GM19025 (cell line): Measurements from ENCODE around the gene VDAC2.

Experiments
- ATAC-seq: cut with Tn5 transposase; IDR thresholded peaks from one replicate; pipeline ENCODE4 v1.9.1; 2021; ENCODE audit warnings: mild to moderate bottlenecking, low read depth, moderate library complexity; ENCODE audit not compliant: unreplicated experiment

VDAC2 gene

DNA sequence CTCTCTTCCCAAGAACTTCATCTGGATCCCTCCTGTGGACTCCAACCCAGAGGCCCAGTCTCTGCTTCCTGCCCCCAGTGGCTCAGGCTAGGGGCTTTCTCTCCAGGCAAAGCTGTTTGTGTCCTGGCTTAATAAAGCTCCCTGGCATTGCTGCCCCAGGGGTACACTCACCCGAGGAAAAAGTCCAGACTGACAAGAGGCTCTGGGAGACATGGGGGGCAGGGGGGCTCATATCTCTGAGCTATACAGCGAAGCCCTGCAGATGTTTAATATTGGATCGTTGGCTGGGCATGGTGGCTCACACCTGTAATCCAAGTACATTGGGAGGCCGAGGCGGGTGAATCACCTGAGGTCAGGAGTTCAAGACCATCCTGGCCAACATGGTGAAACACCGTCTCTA, 35.9 kb downstream of the VDAC2 start:
- ATAC-seq, result no peak

- ATAC-seq, result no peak
These were observed 37.2 kb downstream of the VDAC2 start for GRCh38 chr10:75247797-75248196.

- ATAC-seq, result no peak
These were observed 40.3 kb downstream of the VDAC2 start for GRCh38 chr10:75250934-75251333.

DNA sequence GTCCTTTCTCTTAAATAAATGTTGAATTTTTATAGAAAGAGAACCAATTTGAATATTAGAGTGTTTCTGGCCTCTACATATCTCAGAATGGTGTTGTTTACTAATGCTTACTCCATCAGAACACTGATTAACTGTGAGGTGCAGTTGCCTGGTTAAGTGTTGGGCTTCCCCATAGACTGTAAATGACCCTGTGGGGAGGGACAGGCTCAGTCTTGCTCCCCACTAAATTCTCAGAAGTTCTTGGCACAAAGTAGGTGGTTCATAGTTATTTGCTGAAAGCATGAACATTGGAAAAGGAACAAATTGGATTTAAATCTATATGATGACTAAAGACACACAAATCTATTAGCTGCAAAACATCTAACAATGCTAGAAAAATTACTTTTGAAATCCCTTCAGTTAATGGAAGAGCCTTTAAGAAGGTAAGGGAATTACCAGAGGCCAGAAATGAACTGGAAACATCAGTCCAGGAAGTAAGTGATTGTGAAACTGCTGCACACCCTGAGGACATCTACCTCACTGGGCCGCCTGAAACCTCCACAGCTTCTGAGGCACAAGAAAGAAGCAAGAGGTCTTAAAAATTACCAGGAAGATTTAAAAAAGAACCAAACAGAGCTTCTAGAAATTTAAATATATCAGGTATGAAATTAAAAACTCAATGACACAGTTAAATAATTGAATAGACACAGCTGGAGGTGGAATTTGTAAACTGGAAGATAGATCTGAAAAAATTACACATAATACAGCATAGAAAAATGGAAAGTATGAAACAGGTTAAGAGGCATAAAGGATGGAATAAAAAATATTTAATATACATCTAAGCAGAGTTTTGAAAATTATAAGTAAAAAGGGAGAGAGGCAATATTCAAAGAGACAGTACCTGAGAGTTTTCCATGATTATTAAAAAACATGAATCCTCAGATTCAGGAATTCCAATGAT, 43.0 kb downstream of the VDAC2 start:
- ATAC-seq, result no peak

- ATAC-seq, result no peak
These were observed 44.1 kb downstream of the VDAC2 start for GRCh38 chr10:75254739-75255138.

- no peak for ATAC-seq
These were observed 50.4 kb downstream of the VDAC2 start for GRCh38 chr10:75260990-75261389.

- no peak for ATAC-seq
These were observed 51.5 kb downstream of the VDAC2 start for GRCh38 chr10:75261813-75262705.

- no peak for ATAC-seq
These were observed 53.2 kb downstream of the VDAC2 start for GRCh38 chr10:75263806-75264205.

GRCh38 chr10:75265856-75266255, 55.3 kb downstream of the VDAC2 start:
- ATAC-seq, result no peak

- ATAC-seq, result no peak
These were observed 56.3 kb downstream of the VDAC2 start for GRCh38 chr10:75266945-75267344.

DNA sequence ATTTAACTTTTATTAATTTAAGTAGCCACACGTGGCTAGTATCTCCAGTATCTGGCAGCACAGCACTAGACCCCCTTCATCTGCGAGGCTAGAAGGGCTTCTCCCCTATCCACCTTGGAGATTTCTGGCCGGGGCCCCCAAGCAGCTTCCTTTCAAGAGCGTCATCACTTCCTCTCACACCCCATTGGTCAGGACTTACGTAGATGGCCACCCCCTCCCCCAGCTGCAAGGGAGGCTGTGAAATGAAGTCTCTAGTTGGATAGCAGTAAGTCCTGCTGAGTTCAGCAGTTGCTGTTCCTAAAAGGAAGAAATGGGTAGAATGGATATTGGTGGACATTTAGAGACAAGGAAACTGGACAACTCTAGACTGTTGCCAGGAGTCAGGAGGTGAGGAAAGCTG, 59.0 kb downstream of the VDAC2 start:
- ATAC-seq, result no peak

GRCh38 chr10:75272094-75272493, 61.5 kb downstream of the VDAC2 start:
- no peak for ATAC-seq

GRCh38 chr10:75272896-75273295, 62.3 kb downstream of the VDAC2 start:
- ATAC-seq, result no peak

DNA sequence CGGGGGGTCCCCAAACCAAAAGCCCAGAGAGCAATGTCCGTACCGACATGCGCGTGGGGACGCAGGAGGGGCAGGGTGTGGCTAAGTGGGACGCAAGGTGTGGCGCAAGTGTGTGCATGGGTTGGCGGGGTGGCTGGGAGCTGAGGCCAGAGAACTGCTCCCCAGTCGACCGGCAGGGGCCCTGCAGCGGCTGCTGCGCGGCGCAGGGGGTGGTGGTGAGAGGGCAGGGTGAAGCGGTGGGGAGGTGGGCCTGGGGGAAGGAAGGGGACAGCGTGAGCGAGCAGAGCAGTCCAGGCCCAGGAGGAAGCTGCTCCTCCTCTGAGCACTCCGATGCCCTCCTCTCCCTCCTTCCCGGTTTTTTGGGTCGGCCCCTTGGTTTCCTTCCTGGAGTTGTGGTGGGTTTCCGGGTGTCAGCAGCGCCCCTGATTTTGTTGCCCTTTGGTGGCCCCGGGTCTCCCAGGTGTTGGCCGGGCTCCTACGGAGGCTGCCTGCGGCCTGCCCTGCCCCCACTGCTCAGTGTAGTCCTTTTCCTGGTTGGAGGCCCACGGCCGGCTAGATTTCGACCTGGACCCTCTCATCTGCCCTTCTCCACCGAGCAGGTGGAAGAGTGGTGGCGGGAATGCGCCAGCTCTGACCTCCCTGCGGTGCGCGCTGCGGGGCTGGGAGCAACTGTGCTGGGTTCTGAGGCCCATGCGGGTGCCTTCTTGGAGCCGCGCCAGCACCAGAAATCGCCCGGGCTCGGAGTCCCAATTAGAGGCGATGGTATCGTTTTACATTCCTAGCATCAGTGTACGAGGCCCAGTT, 65.7 kb downstream of the VDAC2 start:
- ATAC-seq, result no peak

GRCh38 chr10:75280236-75280635, 69.6 kb downstream of the VDAC2 start:
- no peak for ATAC-seq
